MM.1S (cell line): ENCODE results near the gene MANSC1.

Source experiments
- CTCF ChIP-seq: fragments of 300-600 bp; sonication (generic); IDR thresholded peaks from 2 replicates; pipeline ENCODE4 v1.5.1; 2016; ENCODE audit warnings: antibody characterized with exemption, low read length, mixed read lengths
- EZH2 ChIP-seq: fragments of 300-600 bp; sonication (generic); optimal IDR thresholded peaks from 2 replicates; pipeline ENCODE3; 2017; ENCODE audit warnings: low read depth, mild to moderate bottlenecking, antibody characterized with exemption, low read length, mixed read lengths
- EZH2phosphoT487 ChIP-seq: fragments of 300-600 bp; sonication (generic); IDR thresholded peaks from 2 replicates; pipeline ENCODE4 v1.6.1; 2018; ENCODE audit warnings: antibody characterized with exemption, low read length

- TF ChIP-seq CTCF, result no peak
- no peak for TF ChIP-seq EZH2
- TF ChIP-seq EZH2phosphoT487, result no peak
Measured at GRCh38 chr12:12281134-12281533, 68.9 kb downstream of the MANSC1 start.
